IPS-20b (cell line): ENCODE measurements around the gene CRB1.

ENCODE experiments used
- H3K27ac ChIP-seq: one replicate; pipeline ENCODE4 v1.5.1; 2013; ENCODE audit warnings: low read length
- H3K27me3 ChIP-seq: 2 replicates; pipeline ENCODE4 v1.6.1; 2013; ENCODE audit warnings: mild to moderate bottlenecking, low read length, inconsistent platforms; ENCODE audit not compliant: insufficient read depth
- H3K36me3 ChIP-seq: 2 replicates; pipeline ENCODE4 v1.6.1; 2013; ENCODE audit warnings: low read depth, mild to moderate bottlenecking, inconsistent platforms, low read length, moderate library complexity; ENCODE audit not compliant: insufficient read depth
- H3K4me1 ChIP-seq: 2 replicates; pipeline ENCODE4 v1.6.1; 2013; ENCODE audit warnings: mild to moderate bottlenecking, control low read depth, inconsistent platforms, low read length, moderate library complexity; ENCODE audit not compliant: insufficient read depth
- H3K4me3 ChIP-seq: 2 replicates; pipeline ENCODE4 v1.5.1; 2013; ENCODE audit warnings: mild to moderate bottlenecking, low read length, inconsistent platforms
- H3K9ac ChIP-seq: 2 replicates; pipeline ENCODE4 v1.6.1; 2013; ENCODE audit warnings: low read depth, mild to moderate bottlenecking, inconsistent platforms, low read length, moderate library complexity
- H3K9me3 ChIP-seq: 2 replicates; pipeline ENCODE4 v1.6.1; 2013; ENCODE audit warnings: mild to moderate bottlenecking, low read depth, low read length, inconsistent platforms; ENCODE audit not compliant: insufficient read depth

CRB1 gene

GRCh38 chr1:197327776-197328364 is 59.8 kb downstream of the CRB1 start:
- Histone ChIP-seq H3K9me3 (no peaks in the 10 kb centered on the region), H3K9ac (no peak overlapping the region), H3K27ac (no peak overlapping the region), H3K36me3 (no peaks in the 10 kb centered on the region), H3K4me1 (no peaks in the 10 kb centered on the region), H3K27me3 (no peaks in the 10 kb centered on the region), H3K4me3 (no peak overlapping the region)

GRCh38 chr1:197330213-197330612 is 62.2 kb downstream of the CRB1 start:
- H3K36me3 ChIP-seq = no peaks in the 10 kb centered on the region
- no peaks in the 10 kb centered on the region for H3K9me3 ChIP-seq
- no peak overlapping the region for H3K27ac ChIP-seq
- H3K9ac ChIP-seq = no peak overlapping the region
- no peak overlapping the region for H3K4me3 ChIP-seq
- no peaks in the 10 kb centered on the region for H3K4me1 ChIP-seq
- H3K27me3 ChIP-seq = no peaks in the 10 kb centered on the region

- Histone ChIP-seq H3K9ac (no peak overlapping the region), H3K36me3 (no peaks in the 10 kb centered on the region), H3K4me3 (no peak overlapping the region), H3K27ac (no peak overlapping the region), H3K4me1 (no peaks in the 10 kb centered on the region), H3K27me3 (no peaks in the 10 kb centered on the region), H3K9me3 (no peaks in the 10 kb centered on the region)
These were observed 63.5 kb downstream of the CRB1 start for GRCh38 chr1:197331565-197331964.

- H3K4me3 ChIP-seq = no peak overlapping the region
- no peak overlapping the region for H3K27ac ChIP-seq
- no peaks in the 10 kb centered on the region for H3K27me3 ChIP-seq
- H3K36me3 ChIP-seq = no peaks in the 10 kb centered on the region
- H3K4me1 ChIP-seq = no peaks in the 10 kb centered on the region
- H3K9me3 ChIP-seq = no peaks in the 10 kb centered on the region
- H3K9ac ChIP-seq = no peak overlapping the region
These were observed 65.0 kb downstream of the CRB1 start for GRCh38 chr1:197333041-197333440.

- no peak overlapping the region for H3K27ac ChIP-seq
- H3K9me3 ChIP-seq = no peaks in the 10 kb centered on the region
- no peak overlapping the region for H3K9ac ChIP-seq
- no peaks in the 10 kb centered on the region for H3K4me1 ChIP-seq
- no peak overlapping the region for H3K4me3 ChIP-seq
- H3K36me3 ChIP-seq = no peaks in the 10 kb centered on the region
- no peaks in the 10 kb centered on the region for H3K27me3 ChIP-seq
These were observed 68.5 kb downstream of the CRB1 start for GRCh38 chr1:197336571-197336970.

- no peaks in the 10 kb centered on the region for H3K9me3 ChIP-seq
- H3K36me3 ChIP-seq = no peaks in the 10 kb centered on the region
- no peak overlapping the region for H3K4me3 ChIP-seq
- H3K27me3 ChIP-seq = no peaks in the 10 kb centered on the region
- no peaks in the 10 kb centered on the region for H3K4me1 ChIP-seq
- H3K27ac ChIP-seq = no peak overlapping the region
- no peak overlapping the region for H3K9ac ChIP-seq
These were observed 71.3 kb downstream of the CRB1 start for GRCh38 chr1:197339106-197340060.

GRCh38 chr1:197341626-197342025 is 73.6 kb downstream of the CRB1 start:
- Histone ChIP-seq H3K4me3 (no peak overlapping the region), H3K27me3 (no peaks in the 10 kb centered on the region), H3K9me3 (no peaks in the 10 kb centered on the region), H3K36me3 (no peaks in the 10 kb centered on the region), H3K27ac (no peak overlapping the region), H3K9ac (no peak overlapping the region), H3K4me1 (no peaks in the 10 kb centered on the region)

GRCh38 chr1:197342044-197342565 is 74.1 kb downstream of the CRB1 start:
- no peak overlapping the region for H3K9ac ChIP-seq
- no peak overlapping the region for H3K4me3 ChIP-seq
- H3K4me1 ChIP-seq = no peaks in the 10 kb centered on the region
- H3K9me3 ChIP-seq = no peaks in the 10 kb centered on the region
- H3K27me3 ChIP-seq = no peaks in the 10 kb centered on the region
- no peaks in the 10 kb centered on the region for H3K36me3 ChIP-seq
- no peak overlapping the region for H3K27ac ChIP-seq

GRCh38 chr1:197342669-197343068 is 74.6 kb downstream of the CRB1 start:
- H3K9ac ChIP-seq = no peak overlapping the region
- no peaks in the 10 kb centered on the region for H3K9me3 ChIP-seq

GRCh38 chr1:197343663-197344273 is 75.7 kb downstream of the CRB1 start:
- no peak overlapping the region for H3K9ac ChIP-seq
- no peak overlapping the region for H3K4me3 ChIP-seq
- H3K4me1 ChIP-seq = no peaks in the 10 kb centered on the region

More at GRCh38 chr1:197342669-197343068, 74.6 kb downstream of the CRB1 start:
- Histone ChIP-seq H3K27me3 (no peaks in the 10 kb centered on the region), H3K4me3 (no peak overlapping the region), H3K4me1 (no peaks in the 10 kb centered on the region), H3K27ac (no peak overlapping the region), H3K36me3 (no peaks in the 10 kb centered on the region)

GRCh38 chr1:197351821-197352440 is 83.9 kb downstream of the CRB1 start:
- Histone ChIP-seq H3K4me1 (no peaks in the 10 kb centered on the region), H3K4me3 (no peak overlapping the region), H3K27me3 (no peaks in the 10 kb centered on the region), H3K9me3 (no peaks in the 10 kb centered on the region), H3K9ac (no peak overlapping the region), H3K27ac (no peak overlapping the region), H3K36me3 (no peaks in the 10 kb centered on the region)

More at GRCh38 chr1:197343663-197344273, 75.7 kb downstream of the CRB1 start:
- Histone ChIP-seq H3K27me3 (no peaks in the 10 kb centered on the region), H3K27ac (no peak overlapping the region), H3K36me3 (no peaks in the 10 kb centered on the region), H3K9me3 (no peaks in the 10 kb centered on the region)
